Left kidney (tissue), 1 donor: Measurements from ENCODE around the gene SRD5A1. TPM values are rescaled to one million over a fixed set of nuclear protein-coding genes. Genes with fewer than 3 reads are reported as not detected.

Experiments
- polyA plus RNA-seq: library from polyadenylated mRNA; unstranded; fragments of 120-200 nt; gene quantifications from one replicate; pipeline ENCODE4 v1.2.1, GENCODE V29; 2013; ENCODE audit not compliant: insufficient read length

The SRD5A1 gene
- polyA plus RNA-seq, 1 donor, result 11.7 TPM

Other genes starting within 250 kb of the SRD5A1 start
- 0.70 TPM for gene UBE2QL1, start 184.6 kb upstream of the SRD5A1 start, polyA plus RNA-seq
- gene NSUN2, start 396 bp upstream of the SRD5A1 start, polyA plus RNA-seq, result 65.2 TPM
- gene TENT4A, start 80.0 kb downstream of the SRD5A1 start, polyA plus RNA-seq, result 35.6 TPM